Measurements from ENCODE around the gene MSI2. TPM values are rescaled to one million over a fixed set of nuclear protein-coding genes. Genes with fewer than 3 reads are reported as not detected.
"Not testable (repeated sequence)": the region's sequence is repeated elsewhere in the genome, so short reads cannot be mapped to it uniquely, and the experiment has no call there.

Gene MSI2
- total and polyA plus RNA-seq, 12 donors = 32.6 to 411 (median 148) TPM

DNA sequence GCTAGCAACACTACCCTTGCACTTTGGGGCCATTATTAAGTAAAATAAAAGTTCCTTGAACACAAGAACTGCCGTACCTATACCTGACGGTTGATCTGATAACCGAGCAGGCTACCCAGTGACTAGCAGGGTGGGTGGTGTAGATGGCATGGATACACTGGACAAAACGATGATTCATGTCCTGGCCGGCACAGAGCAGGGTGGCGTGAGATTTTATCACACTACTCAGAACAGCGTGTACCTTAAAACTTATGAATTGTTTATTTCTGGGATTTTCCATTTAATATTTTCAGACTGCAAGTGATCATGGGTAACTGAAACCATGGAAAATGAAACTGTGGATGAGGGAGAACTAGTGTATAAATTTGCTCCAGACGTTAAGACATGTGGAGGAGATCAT, 41.0 kb upstream of the MSI2 start:
- Histone ChIP-seq H3K36me3 (replicated peaks in 1 of 2) (no peaks in the 10 kb centered on the region), H3K27me3 (no peaks in the 10 kb centered on the region), H3K4me3 (no peak overlapping the region), H3K27ac (peak overlapping the region in 3 of 5 donors; percentile 2 to 48 (median 20)), H3K9me3 (replicated peaks in 1 of 3) (no peaks in the 10 kb centered on the region), H3K4me1 (replicated peaks in 1 of 2) (peaks cover 0 to 5% of the 10 kb centered on the region in 2 donors)
- 43 to 66% (median 46%) methylated on average over 8 of the region's 8 CpGs for WGBS, 4 donors
- TF ChIP-seq, protein P1, sequence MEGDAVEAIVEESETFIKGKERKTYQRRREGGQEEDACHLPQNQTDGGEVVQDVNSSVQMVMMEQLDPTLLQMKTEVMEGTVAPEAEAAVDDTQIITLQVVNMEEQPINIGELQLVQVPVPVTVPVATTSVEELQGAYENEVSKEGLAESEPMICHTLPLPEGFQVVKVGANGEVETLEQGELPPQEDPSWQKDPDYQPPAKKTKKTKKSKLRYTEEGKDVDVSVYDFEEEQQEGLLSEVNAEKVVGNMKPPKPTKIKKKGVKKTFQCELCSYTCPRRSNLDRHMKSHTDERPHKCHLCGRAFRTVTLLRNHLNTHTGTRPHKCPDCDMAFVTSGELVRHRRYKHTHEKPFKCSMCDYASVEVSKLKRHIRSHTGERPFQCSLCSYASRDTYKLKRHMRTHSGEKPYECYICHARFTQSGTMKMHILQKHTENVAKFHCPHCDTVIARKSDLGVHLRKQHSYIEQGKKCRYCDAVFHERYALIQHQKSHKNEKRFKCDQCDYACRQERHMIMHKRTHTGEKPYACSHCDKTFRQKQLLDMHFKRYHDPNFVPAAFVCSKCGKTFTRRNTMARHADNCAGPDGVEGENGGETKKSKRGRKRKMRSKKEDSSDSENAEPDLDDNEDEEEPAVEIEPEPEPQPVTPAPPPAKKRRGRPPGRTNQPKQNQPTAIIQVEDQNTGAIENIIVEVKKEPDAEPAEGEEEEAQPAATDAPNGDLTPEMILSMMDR (IDR thresholded peaks at IDR 0.05) = no peak
- no peak for TF ChIP-seq POLR2A (IDR thresholded peaks at IDR 0.05)
- DNase-seq = peak; percentile 28 to 81 (median 70)
- intact Hi-C loops (cut with DNase I) = no loop called here

DNA sequence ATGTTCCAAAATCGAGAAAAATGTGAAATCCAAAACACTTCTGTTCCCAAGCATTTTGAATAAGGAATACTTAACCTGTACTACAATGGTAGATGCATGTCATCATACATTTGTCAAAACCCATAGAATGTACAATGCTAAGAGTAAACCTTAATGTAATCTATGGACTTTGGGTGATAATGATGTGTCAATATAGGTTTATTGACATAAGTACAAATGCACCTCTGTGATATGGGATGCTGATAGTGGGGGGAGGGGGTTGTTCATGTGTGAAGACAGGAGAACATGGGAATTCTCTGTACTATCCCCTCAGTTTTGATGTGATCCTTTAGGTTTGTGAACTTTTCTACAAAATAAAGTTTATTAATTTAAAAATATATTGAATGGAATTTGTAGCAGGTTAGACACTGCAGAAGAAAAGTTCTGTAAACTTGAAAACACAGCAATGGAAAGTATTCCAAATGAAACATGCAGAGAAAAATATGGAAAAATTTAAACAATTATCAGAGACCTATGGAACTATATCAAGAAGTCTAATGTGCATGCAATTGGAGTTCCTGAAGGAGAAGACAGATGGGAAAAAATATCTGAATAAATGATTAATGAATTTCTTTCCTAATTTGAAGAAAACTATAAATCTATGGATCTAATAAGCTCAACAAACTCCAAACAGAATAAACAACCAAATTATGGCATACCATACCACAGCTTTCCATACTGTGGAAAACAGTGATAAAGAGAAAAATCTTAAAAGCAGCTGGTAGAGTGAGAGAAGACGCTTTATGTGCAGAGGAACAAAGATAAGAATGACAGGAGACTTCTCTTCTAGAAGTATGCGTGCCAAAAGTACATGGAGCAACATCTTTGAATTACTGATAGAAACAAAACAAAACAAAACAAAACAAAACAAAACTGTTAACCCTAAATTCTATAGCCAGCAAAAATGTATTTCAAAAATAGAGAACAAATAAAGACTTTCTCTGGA, 34.7 kb upstream of the MSI2 start:
- 75 to 77% (median 76%) methylated on average over 3 of the region's 3 CpGs for WGBS, 4 donors
- H3K4me1 ChIP-seq (replicated peaks in 1 of 2) = no peaks in the 10 kb centered on the region
- intact Hi-C loops (cut with DNase I) = no loop called here

DNA sequence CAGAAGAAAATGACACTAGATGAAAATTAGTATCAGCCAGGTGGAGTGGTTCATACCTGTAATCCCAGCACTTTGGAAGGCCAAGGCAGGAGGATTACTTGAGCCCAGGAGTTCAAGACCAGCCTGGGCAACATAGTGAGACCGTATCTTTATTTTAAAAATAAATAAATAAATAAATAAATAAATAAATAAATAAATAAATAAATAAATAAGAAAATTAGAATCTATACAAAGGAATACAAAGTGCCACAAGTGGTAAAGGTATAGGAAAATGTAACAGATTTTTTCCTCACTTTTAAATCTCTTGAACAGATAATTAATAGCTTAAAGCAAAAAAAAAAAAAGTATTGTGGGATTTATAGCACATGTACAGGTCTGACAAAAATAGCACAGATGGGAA, 33.9 kb upstream of the MSI2 start:
- intact Hi-C loops (cut with DNase I); H3K4me1 ChIP-seq (replicated peaks in 1 of 2); H3K27me3 ChIP-seq; DNase-seq; H3K4me3 ChIP-seq; H3K9me3 ChIP-seq (replicated peaks in 1 of 3); H3K27ac ChIP-seq; H3K36me3 ChIP-seq (replicated peaks in 1 of 2): not testable (repeated sequence)
- 91 to 96% (median 92%) methylated on average over 1 of the region's 1 CpG for WGBS, 4 donors

More for the DNA sequence above, 34.7 kb upstream of the MSI2 start:
- no peaks in the 10 kb centered on the region for H3K36me3 ChIP-seq (replicated peaks in 1 of 2)
- H3K4me3 ChIP-seq = no peak overlapping the region
- DNase-seq = no peak
- TF ChIP-seq, protein P1 (IDR thresholded peaks at IDR 0.05) = no peak
- no peak for TF ChIP-seq POLR2A (IDR thresholded peaks at IDR 0.05)
- peaks cover 0 to 5% (median 0%) of the 10 kb centered on the region in 3 donors for H3K9me3 ChIP-seq (replicated peaks in 1 of 3)
- H3K27me3 ChIP-seq = no peaks in the 10 kb centered on the region
- H3K27ac ChIP-seq = no peak overlapping the region

DNA sequence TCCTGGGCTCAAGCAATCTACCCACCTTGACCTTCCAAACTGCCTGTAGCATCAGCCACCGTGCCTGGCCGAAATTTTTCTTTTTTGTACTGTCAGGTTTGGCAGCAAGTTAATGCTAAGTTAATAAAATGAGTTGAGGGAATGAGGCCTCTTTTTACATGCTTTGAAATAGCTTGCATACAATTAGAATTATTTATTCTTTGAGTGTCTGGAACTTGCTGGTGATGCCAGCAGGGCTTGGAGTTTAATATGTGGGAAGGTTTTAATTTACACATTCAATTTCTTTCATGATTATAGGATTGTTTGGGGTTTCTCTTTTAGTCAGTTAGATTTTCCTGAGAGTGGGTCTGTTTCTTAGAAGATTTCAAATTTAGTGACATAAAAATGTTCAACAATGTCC, 31.2 kb upstream of the MSI2 start:
- Histone ChIP-seq H3K9me3 (replicated peaks in 1 of 3) (peaks cover 0 to 5% (median 0%) of the 10 kb centered on the region in 3 donors), H3K36me3 (replicated peaks in 1 of 2) (no peaks in the 10 kb centered on the region), H3K27ac (no peak overlapping the region), H3K4me3 (no peak overlapping the region), H3K27me3 (no peaks in the 10 kb centered on the region), H3K4me1 (replicated peaks in 1 of 2) (no peaks in the 10 kb centered on the region)
- no peak for DNase-seq
- TF ChIP-seq, protein P1 (IDR thresholded peaks at IDR 0.05) = no peak
- TF ChIP-seq POLR2A (IDR thresholded peaks at IDR 0.05) = no peak
- WGBS, 4 donors = 52 to 65% (median 62%) methylated on average over 2 of the region's 2 CpGs
- intact Hi-C loops (cut with DNase I) = no loop called here

Data from adrenal gland (tissue), 12 donors.